ENCODE data around the gene SMCP. TPM values are rescaled to one million over a fixed set of nuclear protein-coding genes. Genes with fewer than 3 reads are reported as not detected.

SMCP gene
- polyA plus RNA-seq, 1 experiment, result not detected

GRCh38 chr1:152879559-152880198 is 1.6 kb downstream of the SMCP start:
- CTCF ChIA-PET, result interaction anchor here (1.2 to 3.6 kb wide), 2 partner anchors 9 to 47 kb away, joined by 4 to 16 read pairs; no protein-coding TSS in a partner anchor
- Histone ChIP-seq H3K4me3 (ENCODE audit: low read depth, low read length) (no peak overlapping the region), H3K36me3 (ENCODE audit: control insufficient read depth, insufficient read depth, low read length) (no peaks in the 10 kb centered on the region), H3K27me3 (ENCODE audit: control insufficient read depth, insufficient read depth, low read length) (no peaks in the 10 kb centered on the region)
- TF ChIP-seq, protein P1, sequence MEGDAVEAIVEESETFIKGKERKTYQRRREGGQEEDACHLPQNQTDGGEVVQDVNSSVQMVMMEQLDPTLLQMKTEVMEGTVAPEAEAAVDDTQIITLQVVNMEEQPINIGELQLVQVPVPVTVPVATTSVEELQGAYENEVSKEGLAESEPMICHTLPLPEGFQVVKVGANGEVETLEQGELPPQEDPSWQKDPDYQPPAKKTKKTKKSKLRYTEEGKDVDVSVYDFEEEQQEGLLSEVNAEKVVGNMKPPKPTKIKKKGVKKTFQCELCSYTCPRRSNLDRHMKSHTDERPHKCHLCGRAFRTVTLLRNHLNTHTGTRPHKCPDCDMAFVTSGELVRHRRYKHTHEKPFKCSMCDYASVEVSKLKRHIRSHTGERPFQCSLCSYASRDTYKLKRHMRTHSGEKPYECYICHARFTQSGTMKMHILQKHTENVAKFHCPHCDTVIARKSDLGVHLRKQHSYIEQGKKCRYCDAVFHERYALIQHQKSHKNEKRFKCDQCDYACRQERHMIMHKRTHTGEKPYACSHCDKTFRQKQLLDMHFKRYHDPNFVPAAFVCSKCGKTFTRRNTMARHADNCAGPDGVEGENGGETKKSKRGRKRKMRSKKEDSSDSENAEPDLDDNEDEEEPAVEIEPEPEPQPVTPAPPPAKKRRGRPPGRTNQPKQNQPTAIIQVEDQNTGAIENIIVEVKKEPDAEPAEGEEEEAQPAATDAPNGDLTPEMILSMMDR (IDR thresholded peaks at IDR 0.05; ENCODE audit: insufficient read depth, low read depth, low read length), result no peak
- DNase-seq (ENCODE audit: low read depth), result no peak
- POLR2A ChIA-PET, result no interaction called here

DNA sequence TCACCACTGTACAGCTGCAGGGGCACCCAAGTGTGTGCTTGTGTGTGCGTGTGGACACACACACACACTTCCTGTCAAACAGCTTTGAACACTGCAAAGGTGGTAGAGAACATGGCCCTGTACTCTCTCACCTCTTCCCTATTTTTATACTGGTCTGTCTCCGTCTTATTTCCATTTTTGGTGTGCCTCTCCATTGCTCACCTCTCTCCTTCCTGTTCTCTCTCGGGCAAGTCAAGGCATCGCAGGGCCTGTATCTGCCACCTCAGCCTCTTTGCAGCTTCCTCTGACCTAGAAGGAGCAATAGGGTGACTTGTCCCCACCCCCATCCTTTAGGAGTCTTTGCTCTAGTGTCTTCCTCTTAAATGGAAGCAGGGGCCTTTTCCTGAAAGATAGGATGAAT is 2.2 kb downstream of the SMCP start:
- Histone ChIP-seq H3K36me3 (ENCODE audit: control insufficient read depth, insufficient read depth, low read length) (no peaks in the 10 kb centered on the region), H3K4me3 (ENCODE audit: low read depth, low read length) (no peak overlapping the region), H3K27me3 (ENCODE audit: control insufficient read depth, insufficient read depth, low read length) (no peaks in the 10 kb centered on the region)
- ChIA-PET CTCF (interaction anchor here (1.2 to 3.6 kb wide), 2 partner anchors 9 to 46 kb away, joined by 4 to 16 read pairs; no protein-coding TSS in a partner anchor), POLR2A (no interaction called here)
- no peak for DNase-seq (ENCODE audit: low read depth)
- TF ChIP-seq, protein P1 (IDR thresholded peaks at IDR 0.05; ENCODE audit: insufficient read depth, low read depth, low read length), result no peak

DNA sequence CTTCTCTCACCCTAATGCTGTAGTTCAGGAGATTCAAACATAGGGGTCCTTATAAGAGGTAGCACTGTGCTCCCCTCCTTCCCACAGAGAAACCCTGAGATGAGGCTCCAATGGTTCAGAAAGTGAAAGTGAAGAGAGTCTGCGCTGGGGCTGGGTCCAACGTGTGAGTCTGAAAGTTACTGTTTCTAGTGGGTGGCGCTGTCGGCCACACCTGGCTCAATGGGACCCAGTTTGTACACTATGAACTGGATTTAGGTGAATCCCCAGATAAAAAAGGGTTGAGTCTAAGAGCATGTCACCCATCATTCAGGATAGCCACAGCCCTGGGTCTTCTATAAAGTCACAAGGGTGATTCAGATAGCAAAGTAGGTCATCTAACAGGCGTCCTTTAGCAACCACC is 2.8 kb downstream of the SMCP start:
- ChIA-PET CTCF (no interaction called here), POLR2A (no interaction called here)
- TF ChIP-seq, protein P1 (IDR thresholded peaks at IDR 0.05; ENCODE audit: insufficient read depth, low read depth, low read length), result no peak
- Histone ChIP-seq H3K27me3 (ENCODE audit: control insufficient read depth, insufficient read depth, low read length) (no peaks in the 10 kb centered on the region), H3K36me3 (ENCODE audit: control insufficient read depth, insufficient read depth, low read length) (no peaks in the 10 kb centered on the region), H3K4me3 (ENCODE audit: low read depth, low read length) (no peak overlapping the region)
- DNase-seq (ENCODE audit: low read depth), result no peak

- no peak for DNase-seq (ENCODE audit: low read depth)
- Histone ChIP-seq H3K36me3 (ENCODE audit: control insufficient read depth, insufficient read depth, low read length) (no peaks in the 10 kb centered on the region), H3K27me3 (ENCODE audit: control insufficient read depth, insufficient read depth, low read length) (no peaks in the 10 kb centered on the region), H3K4me3 (ENCODE audit: low read depth, low read length) (no peak overlapping the region)
- ChIA-PET POLR2A (no interaction called here), CTCF (interaction anchor here (1.8 kb wide), 1 partner anchor 42 kb away, joined by 4 read pairs; no protein-coding TSS in a partner anchor)
- TF ChIP-seq, protein P1 (IDR thresholded peaks at IDR 0.05; ENCODE audit: insufficient read depth, low read depth, low read length), result no peak
Measured at GRCh38 chr1:152884085-152884484, 6.0 kb downstream of the SMCP start.

DNA sequence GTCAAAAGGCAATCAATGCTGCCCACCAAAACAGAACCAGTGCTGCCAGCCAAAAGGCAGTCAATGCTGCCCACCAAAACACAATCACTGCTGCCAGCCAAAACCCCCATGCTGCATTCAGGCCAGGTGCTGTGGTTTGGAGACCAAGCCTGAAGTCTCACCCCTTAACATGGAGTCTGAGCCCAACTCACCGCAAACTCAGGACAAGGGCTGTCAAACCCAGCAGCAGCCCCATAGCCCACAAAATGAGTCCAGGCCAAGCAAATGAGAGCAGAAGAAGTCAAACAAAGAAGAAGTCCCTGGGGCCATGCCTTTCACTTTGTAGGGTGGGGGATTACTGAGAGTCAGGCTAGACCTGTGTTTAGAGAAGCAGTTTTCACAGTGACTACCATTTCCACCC is 6.4 kb downstream of the SMCP start:
- POLR2A ChIA-PET, result no interaction called here
- CTCF ChIA-PET, result interaction anchor here (1.8 kb wide), 1 partner anchor 41 kb away, joined by 4 read pairs; no protein-coding TSS in a partner anchor
- no peaks in the 10 kb centered on the region for H3K27me3 ChIP-seq (ENCODE audit: control insufficient read depth, insufficient read depth, low read length)
- TF ChIP-seq, protein P1 (IDR thresholded peaks at IDR 0.05; ENCODE audit: insufficient read depth, low read depth, low read length), result no peak
- no peak overlapping the region for H3K4me3 ChIP-seq (ENCODE audit: low read depth, low read length)
- no peak for DNase-seq (ENCODE audit: low read depth)
- H3K36me3 ChIP-seq (ENCODE audit: control insufficient read depth, insufficient read depth, low read length), result no peaks in the 10 kb centered on the region
